HG03025 (cell line): ENCODE results near the gene PWWP2B.
"Not testable (repeated sequence)": the region's sequence is repeated elsewhere in the genome, so short reads cannot be mapped to it uniquely, and the experiment has no call there.

Source experiments
- ATAC-seq: cut with Tn5 transposase; IDR thresholded peaks from one replicate; pipeline ENCODE4 v1.9.1; 2021; ENCODE audit warnings: mild to moderate bottlenecking, moderate library complexity; ENCODE audit not compliant: unreplicated experiment, low FRiP score

PWWP2B gene

GRCh38 chr10:132428486-132428995 lies 31.5 kb downstream of the PWWP2B start:
- ATAC-seq: no peak

GRCh38 chr10:132429281-132430230 lies 32.6 kb downstream of the PWWP2B start:
- ATAC-seq: no peak

- no peak for ATAC-seq
Observed at GRCh38 chr10:132430231-132430743, 33.3 kb downstream of the PWWP2B start.

GRCh38 chr10:132430861-132431271 lies 33.9 kb downstream of the PWWP2B start:
- ATAC-seq: no peak

- no peak for ATAC-seq
Observed at GRCh38 chr10:132431537-132432175, 34.7 kb downstream of the PWWP2B start.

GRCh38 chr10:132432176-132432540 lies 35.2 kb downstream of the PWWP2B start:
- ATAC-seq: no peak

- no peak for ATAC-seq
Observed at GRCh38 chr10:132433671-132434340, 36.8 kb downstream of the PWWP2B start.

GRCh38 chr10:132434405-132435005 lies 37.5 kb downstream of the PWWP2B start:
- no peak for ATAC-seq

- not testable (repeated sequence) for ATAC-seq
Observed at GRCh38 chr10:132435320-132435719, 38.3 kb downstream of the PWWP2B start.

- ATAC-seq: not testable (repeated sequence)
Observed at GRCh38 chr10:132436096-132436495, 39.1 kb downstream of the PWWP2B start.

- ATAC-seq: no peak
Observed at GRCh38 chr10:132436861-132437410, 39.9 kb downstream of the PWWP2B start.

- no peak for ATAC-seq
Observed at GRCh38 chr10:132437541-132437950, 40.5 kb downstream of the PWWP2B start.

GRCh38 chr10:132438091-132439024 lies 41.4 kb downstream of the PWWP2B start:
- ATAC-seq: no peak

GRCh38 chr10:132439025-132439388 lies 42.0 kb downstream of the PWWP2B start:
- no peak for ATAC-seq

- no peak for ATAC-seq
Observed at GRCh38 chr10:132439424-132440163, 42.6 kb downstream of the PWWP2B start.

- no peak for ATAC-seq
Observed at GRCh38 chr10:132440791-132441565, 44.0 kb downstream of the PWWP2B start.

GRCh38 chr10:132441818-132442524 lies 45.0 kb downstream of the PWWP2B start:
- ATAC-seq: no peak
